ENCODE data around the gene TESMIN. TPM values are rescaled to one million over a fixed set of nuclear protein-coding genes. Genes with fewer than 3 reads are reported as not detected.

TESMIN gene
- total RNA-seq, 1 donor: not detected

DNA sequence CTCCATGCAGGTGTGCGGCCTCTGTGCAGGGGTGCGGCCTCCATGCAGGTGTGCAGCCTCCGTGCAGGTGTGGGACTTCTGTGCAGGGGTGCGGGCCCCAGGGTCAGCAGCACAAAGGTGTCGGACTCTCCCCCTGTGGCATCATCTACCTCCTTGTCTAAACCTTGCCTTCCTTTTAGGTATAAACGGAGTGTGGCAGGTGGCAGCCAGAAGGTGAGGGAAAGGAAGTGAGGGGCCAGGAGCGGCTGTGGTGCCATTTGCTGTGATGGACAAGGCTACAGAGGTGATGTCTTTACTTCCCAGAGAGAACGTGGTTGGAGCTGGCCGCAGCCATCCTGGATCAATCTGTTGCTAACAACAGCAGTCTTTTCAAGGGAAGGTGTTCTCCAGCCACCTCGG lies 57.8 kb downstream of the TESMIN start:
- DNase-seq (ENCODE audit: low read depth): no peak
- H3K4me3 ChIP-seq (ENCODE audit: low read depth, low read length): no peak overlapping the region
- TF ChIP-seq CTCF (IDR thresholded peaks at IDR 0.05; ENCODE audit: insufficient read depth, low read length): no peak

- no peak for DNase-seq (ENCODE audit: low read depth)
- TF ChIP-seq CTCF (IDR thresholded peaks at IDR 0.05; ENCODE audit: insufficient read depth, low read length): no peak
- H3K4me3 ChIP-seq (ENCODE audit: low read depth, low read length): no peak overlapping the region
Observed at GRCh38 chr11:68692871-68693483, 58.3 kb downstream of the TESMIN start.

GRCh38 chr11:68692115-68692514 lies 59.2 kb downstream of the TESMIN start:
- H3K4me3 ChIP-seq (ENCODE audit: low read depth, low read length): no peak overlapping the region
- TF ChIP-seq CTCF (IDR thresholded peaks at IDR 0.05; ENCODE audit: insufficient read depth, low read length): no peak
- DNase-seq (ENCODE audit: low read depth): no peak

DNA sequence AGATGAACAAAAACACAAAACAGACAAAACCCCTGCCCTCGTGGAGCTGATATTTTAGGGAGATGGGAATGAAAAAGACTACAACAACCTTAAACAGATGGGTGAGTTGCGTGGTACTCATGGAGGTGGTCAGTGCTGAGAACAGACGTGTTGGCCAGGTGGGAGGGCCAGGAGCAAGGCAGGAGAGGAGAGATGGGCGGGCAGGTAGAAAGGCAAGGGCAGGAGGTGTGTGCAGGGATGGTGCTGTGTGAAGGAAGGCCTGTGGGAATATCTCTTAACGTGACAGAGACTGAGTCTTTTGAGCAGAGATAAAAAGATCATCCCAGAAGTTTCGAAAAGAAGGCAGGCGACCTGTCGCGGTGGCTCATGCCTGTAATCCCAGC lies 59.9 kb downstream of the TESMIN start:
- no peak for DNase-seq (ENCODE audit: low read depth)
- no peak overlapping the region for H3K4me3 ChIP-seq (ENCODE audit: low read depth, low read length)
- no peak for TF ChIP-seq CTCF (IDR thresholded peaks at IDR 0.05; ENCODE audit: insufficient read depth, low read length)

DNA sequence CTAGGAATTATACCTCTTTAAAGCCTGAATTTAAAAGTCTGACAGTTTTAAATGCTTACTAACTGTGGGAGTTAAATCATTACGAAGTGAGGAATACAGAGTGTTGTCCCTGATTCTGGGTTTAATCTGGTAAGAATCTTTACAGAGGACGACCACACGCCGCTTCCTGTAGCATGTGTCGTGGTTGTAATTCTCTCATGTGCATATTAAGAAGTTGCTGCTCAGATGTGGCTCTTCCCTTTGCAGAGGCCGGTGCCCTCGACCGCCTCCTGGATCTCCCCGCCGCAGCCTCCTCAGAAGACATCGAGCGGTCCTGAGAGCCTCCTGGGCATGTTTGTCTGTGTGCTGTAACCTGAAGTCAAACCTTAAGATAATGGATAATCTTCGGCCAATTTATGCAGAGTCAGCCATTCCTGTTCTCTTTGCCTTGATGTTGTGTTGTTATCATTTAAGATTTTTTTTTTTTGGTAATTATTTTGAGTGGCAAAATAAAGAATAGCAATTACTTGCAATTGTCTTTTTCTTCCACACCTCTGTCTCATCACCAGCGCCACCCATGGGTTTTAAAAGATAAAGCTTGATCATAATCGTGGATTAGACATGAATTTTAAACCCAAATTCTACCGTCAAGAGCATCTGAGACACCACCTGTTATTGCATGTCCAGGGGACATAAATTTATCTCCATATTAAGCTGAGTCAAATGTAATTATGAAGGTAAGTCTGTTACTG lies 60.5 kb downstream of the TESMIN start:
- TF ChIP-seq CTCF (IDR thresholded peaks at IDR 0.05; ENCODE audit: insufficient read depth, low read length): no peak
- no peak for DNase-seq (ENCODE audit: low read depth)

GRCh38 chr11:68689737-68690625 lies 61.3 kb downstream of the TESMIN start:
- no peak for TF ChIP-seq CTCF (IDR thresholded peaks at IDR 0.05; ENCODE audit: insufficient read depth, low read length)
- DNase-seq (ENCODE audit: low read depth): no peak
- H3K4me3 ChIP-seq (ENCODE audit: low read depth, low read length): no peak overlapping the region

More for the DNA sequence above, 60.5 kb downstream of the TESMIN start:
- no peak overlapping the region for H3K4me3 ChIP-seq (ENCODE audit: low read depth, low read length)
